Heart left ventricle (tissue), 16 donors: ENCODE results near the gene PPP1R14C. TPM values are rescaled to one million over a fixed set of nuclear protein-coding genes. Genes with fewer than 3 reads are reported as not detected.
A peak's percentile ranks its signal among the peaks of the same experiment; 100 is the strongest.

Source experiments
- ATAC-seq, 4 donors: fragments of 200-7000 bp; cut with Tn5 transposase; one replicate each; pipeline ENCODE4 v1.9.1; 2020 to 2022; ENCODE audit warnings: moderate library complexity in 4 of 4, mild to moderate bottlenecking in 3 of 4, moderate number of reproducible peaks in 1 of 4
- DNase-seq, 5 donors: peaks; one replicate each; pipeline ENCODE4 v3.0.0-alpha.2; 2020
- H3K27ac ChIP-seq, 12 donors: fragments of 200-600 bp; sonication (generic) in 4 of 12; one replicate each; pipeline versions ENCODE4 v1.5.0 to v1.8.0; 2016 to 2022; ENCODE audit warnings: mild to moderate bottlenecking in 2 of 12
- H3K27me3 ChIP-seq, 9 donors: fragments of 200-600 bp; sonication (generic) in 2 of 9; one replicate each; pipeline versions ENCODE4 v1.5.1 to v1.8.0; 2016 to 2022; ENCODE audit warnings: mild to moderate bottlenecking in 3 of 9
- H3K36me3 ChIP-seq, 9 donors: fragments of 200-600 bp; sonication (generic) in 2 of 9; one replicate each; pipeline versions ENCODE4 v1.5.0 to v1.8.0; 2018 to 2022; ENCODE audit warnings: mild to moderate bottlenecking in 2 of 9
- H3K4me1 ChIP-seq, 12 donors: fragments of 200-600 bp; sonication (generic) in 4 of 12; one replicate each; pipeline versions ENCODE4 v1.5.0 to v1.8.0; 2016 to 2022; ENCODE audit warnings: mild to moderate bottlenecking in 3 of 12
- H3K4me3 ChIP-seq, 12 donors: fragments of 200-600 bp; sonication (generic) in 4 of 12; one replicate each; pipeline versions ENCODE4 v1.5.0 to v1.8.0; 2017 to 2022; ENCODE audit warnings: mild to moderate bottlenecking in 9 of 12, moderate library complexity in 4 of 12
- H3K9me3 ChIP-seq, 12 donors: fragments of 200-600 bp; sonication (generic) in 4 of 12; one replicate each; pipeline versions ENCODE4 v1.5.0 to v1.8.0; 2016 to 2022; ENCODE audit warnings: mild to moderate bottlenecking in 1 of 12
- POLR2A ChIP-seq, 2 donors: fragments of 450-650 bp; IDR thresholded peaks; one replicate each; pipeline ENCODE4 v1.6.1; 2017; ENCODE audit warnings: antibody characterized with exemption in 2 of 2, mild to moderate bottlenecking in 2 of 2, moderate library complexity in 2 of 2
- WGBS, 4 donors: extraction: QIAGEN DNeasy Blood & Tissue Kit in 2 of 4; methylation state at CpG; one replicate each; pipeline versions ENCODE4 v1.1.5 to v1.1.7; 2013 to 2018; 5-methylcytosine and 5-hydroxymethylcytosine counted together
- intact Hi-C, 10 donors: fragments of 100-400 bp; cut with DNase I; formaldehyde crosslinking; loops; one replicate each; pipeline versions ENCODE4 v1.11.1 to v1.14.2; 2022
- polyA plus RNA-seq, 2 donors: library from polyadenylated mRNA; stranded (reverse); fragments of 200-250 nt; gene quantifications; one replicate each; pipeline ENCODE4 v1.2.3, GENCODE V29; 2013
- total RNA-seq, 9 donors: library from RNA; depleted of rRNA in 2 of 9; stranded (reverse); fragments of >200 nt in 2 of 9; fragmentation: NEBNext Ultra II Directional in 3 of 9; extraction: Animal tissue kit (Norgen Biotek cat#: 25700) in 3 of 9; gene quantifications; one replicate each; pipeline versions ENCODE4 v1.1.0 to v1.2.4, GENCODE V29; 2016 to 2023
- TF ChIP-seq, protein P1 (sequence below), 12 donors: fragments of 200-600 bp; sonication (generic) in 4 of 12; IDR thresholded peaks; one replicate each; pipeline versions ENCODE4 v1.5.0 to v1.8.0; 2018 to 2022; ENCODE audit warnings: antibody characterized with exemption in 12 of 12, mild to moderate bottlenecking in 5 of 12
- donor health status: ischemic (EF 13 %, LVEDD 7.1; RV severe dilation, severe dysfunction).
- donor health status: healthy with polysubstance abuse.
- donor health status: DM: no; HTN: yes; CAD: no.
- donor health status: DM: no; HTN: no; CAD: no.
- donor health status: ischemic (EF 25% LVEDD 6.9; RV normal size, moderate dysfunction).
- donor health status: ischemic (EF 25% LVEDD 5.7; RV mildly dilated, moderate dysfunction).
- donor health status: healthy.
- donor health status: DM: yes; HTN: yes; CAD: no.
- donor health status: ischemic (EF 35%, LVEDD 5.7; RV mildly dilated, moderate dysfunction).
- donor health status: nonischemic (EF 11% LVEDD 7.7; RV severe dilation, severe dysfunction).
- donor health status: DM: yes; HTN: yes; CAD: no.
- donor health status: PGD.
- donor health status: ischemic (EF 29% LVEDD 5.4; RV normal size, mild dysfunction).
- donor health status: nonischemic (EF 23%, LVEDD 6.1; RV moderate dilation, normal function).

Gene PPP1R14C
- total and polyA plus RNA-seq, 11 donors: 41.1 to 143 (median 75.7) TPM

DNA sequence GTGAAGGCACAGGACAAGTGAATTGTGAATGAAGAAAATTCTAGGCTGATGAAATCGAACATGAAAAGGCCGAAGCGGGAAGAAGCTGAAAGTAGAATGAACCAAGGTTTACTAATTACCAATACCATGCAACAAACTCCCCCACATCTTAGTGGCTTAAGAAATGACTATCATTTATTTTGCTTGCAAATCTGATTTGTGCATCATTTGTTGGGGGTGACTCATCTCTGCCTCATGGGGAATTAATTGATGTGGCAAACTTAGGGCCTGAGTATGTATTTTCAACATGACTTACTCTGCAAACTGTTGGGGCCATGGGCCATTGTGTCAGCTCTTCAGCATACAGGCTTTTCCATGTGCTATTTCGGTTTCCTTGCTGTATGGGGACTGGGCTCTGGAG, 26.8 kb downstream of the PPP1R14C start:
- TF ChIP-seq, protein P1, sequence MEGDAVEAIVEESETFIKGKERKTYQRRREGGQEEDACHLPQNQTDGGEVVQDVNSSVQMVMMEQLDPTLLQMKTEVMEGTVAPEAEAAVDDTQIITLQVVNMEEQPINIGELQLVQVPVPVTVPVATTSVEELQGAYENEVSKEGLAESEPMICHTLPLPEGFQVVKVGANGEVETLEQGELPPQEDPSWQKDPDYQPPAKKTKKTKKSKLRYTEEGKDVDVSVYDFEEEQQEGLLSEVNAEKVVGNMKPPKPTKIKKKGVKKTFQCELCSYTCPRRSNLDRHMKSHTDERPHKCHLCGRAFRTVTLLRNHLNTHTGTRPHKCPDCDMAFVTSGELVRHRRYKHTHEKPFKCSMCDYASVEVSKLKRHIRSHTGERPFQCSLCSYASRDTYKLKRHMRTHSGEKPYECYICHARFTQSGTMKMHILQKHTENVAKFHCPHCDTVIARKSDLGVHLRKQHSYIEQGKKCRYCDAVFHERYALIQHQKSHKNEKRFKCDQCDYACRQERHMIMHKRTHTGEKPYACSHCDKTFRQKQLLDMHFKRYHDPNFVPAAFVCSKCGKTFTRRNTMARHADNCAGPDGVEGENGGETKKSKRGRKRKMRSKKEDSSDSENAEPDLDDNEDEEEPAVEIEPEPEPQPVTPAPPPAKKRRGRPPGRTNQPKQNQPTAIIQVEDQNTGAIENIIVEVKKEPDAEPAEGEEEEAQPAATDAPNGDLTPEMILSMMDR (IDR thresholded peaks at IDR 0.05): no peak
- TF ChIP-seq POLR2A (IDR thresholded peaks at IDR 0.05): no peak
- H3K27ac ChIP-seq: no peak overlapping the region
- peaks cover 0 to 21% (median 0%) of the 10 kb centered on the region in 12 donors for H3K4me1 ChIP-seq
- no peak for DNase-seq
- H3K9me3 ChIP-seq: no peaks in the 10 kb centered on the region
- 74 to 95% (median 78%) methylated on average over 4 of the region's 4 CpGs for WGBS, 4 donors
- intact Hi-C loops: no loop called here
- no peak for ATAC-seq
- no peak overlapping the region for H3K4me3 ChIP-seq
- H3K27me3 ChIP-seq: no peaks in the 10 kb centered on the region
- no peaks in the 10 kb centered on the region for H3K36me3 ChIP-seq

DNA sequence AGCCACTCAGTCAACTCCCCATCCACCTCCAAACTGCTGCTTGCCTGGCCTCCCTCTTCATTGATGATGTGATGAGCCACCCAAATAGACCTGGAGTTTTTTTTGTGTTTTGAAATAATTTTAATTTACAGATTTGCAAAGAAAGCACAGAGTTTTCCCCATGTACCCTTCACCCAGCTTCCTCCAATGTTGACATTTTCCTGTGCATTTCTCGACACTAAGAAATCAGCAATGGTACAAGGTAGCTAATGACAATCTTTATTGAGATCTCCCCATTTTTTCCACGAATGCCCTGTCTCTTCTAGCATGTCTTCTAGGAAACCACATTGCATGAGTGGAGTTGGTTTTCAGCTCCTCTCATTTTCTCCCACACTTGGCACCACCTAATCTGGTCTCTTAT, 30.1 kb downstream of the PPP1R14C start:
- H3K4me1 ChIP-seq: peaks cover 0 to 36% (median 10%) of the 10 kb centered on the region in 12 donors
- TF ChIP-seq, protein P1 (IDR thresholded peaks at IDR 0.05): no peak
- peak overlapping the region in 4 of 12 donors; percentile 17 to 48 (median 34) for H3K27ac ChIP-seq
- DNase-seq (no peak), ATAC-seq (no peak)
- intact Hi-C loops: no loop called here
- no peak overlapping the region for H3K4me3 ChIP-seq
- H3K27me3 ChIP-seq: no peaks in the 10 kb centered on the region
- no peaks in the 10 kb centered on the region for H3K9me3 ChIP-seq
- H3K36me3 ChIP-seq: no peaks in the 10 kb centered on the region
- WGBS, 4 donors: 64 to 79% (median 73%) methylated on average over 2 of the region's 2 CpGs

DNA sequence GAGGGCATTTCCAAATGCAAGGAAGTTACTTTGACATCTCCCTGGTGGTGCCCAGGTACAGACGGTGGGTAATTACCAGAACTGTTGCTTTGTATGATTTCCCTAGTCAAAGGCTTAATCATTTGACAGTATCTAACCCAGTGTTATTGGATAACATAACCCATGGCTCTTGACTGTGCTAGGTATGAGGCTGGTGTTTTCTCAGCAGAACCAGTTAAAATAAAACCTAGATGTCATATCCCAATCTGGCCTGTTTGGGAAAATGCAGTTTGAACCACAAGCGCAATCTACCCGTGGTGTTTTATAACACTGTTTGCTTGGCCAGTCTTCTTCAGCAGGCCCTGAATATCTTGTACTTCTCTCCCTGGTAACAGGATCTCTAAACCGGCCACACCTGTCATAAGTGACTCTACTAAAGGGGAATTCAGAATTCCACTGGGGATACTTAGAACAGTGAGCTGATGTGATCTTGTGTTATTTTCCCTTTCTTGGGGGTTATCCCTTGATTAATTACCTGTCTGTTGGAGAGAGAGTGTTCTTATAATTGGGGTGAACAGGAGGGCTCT, 32.8 kb downstream of the PPP1R14C start:
- TF ChIP-seq, protein P1 (IDR thresholded peaks at IDR 0.05): no peak
- TF ChIP-seq POLR2A (IDR thresholded peaks at IDR 0.05): no peak
- Histone ChIP-seq H3K27ac (peak overlapping the region; percentile 72 to 99 (median 90)), H3K27me3 (no peaks in the 10 kb centered on the region), H3K9me3 (no peaks in the 10 kb centered on the region), H3K36me3 (no peaks in the 10 kb centered on the region), H3K4me3 (peak overlapping the region in 1 of 12 donors; percentile 9), H3K4me1 (peaks cover 0 to 51% (median 16%) of the 10 kb centered on the region in 12 donors)
- ATAC-seq (no peak), DNase-seq (no peak)
- WGBS, 4 donors: 56 to 74% (median 65%) methylated on average over 4 of the region's 4 CpGs
- intact Hi-C loops: loop anchor here in 2 of 10 donors (1.0 to 5.0 kb wide), 2 partner anchors 33 to 145 kb away; partner anchors contain the start of gene PPP1R14C (in 2 of the 2)

GRCh38 chr6:150176152-150176551, 33.3 kb downstream of the PPP1R14C start:
- Histone ChIP-seq H3K4me3 (peak overlapping the region in 3 of 12 donors; percentile 9 to 22 (median 19)), H3K9me3 (no peaks in the 10 kb centered on the region), H3K27me3 (no peaks in the 10 kb centered on the region), H3K27ac (peak overlapping the region; percentile 72 to 99 (median 90)), H3K36me3 (no peaks in the 10 kb centered on the region), H3K4me1 (peaks cover 0 to 55% (median 16%) of the 10 kb centered on the region in 12 donors)
- intact Hi-C loops: loop anchor here in 2 of 10 donors (1.0 to 5.0 kb wide), 2 partner anchors 34 to 144 kb away; partner anchors contain the start of gene PPP1R14C (in 2 of the 2)
- 24 to 42% (median 33%) methylated on average over 7 to 8 of the region's 8 CpGs for WGBS, 4 donors
- DNase-seq (peak; percentile 59 to 88 (median 64)), ATAC-seq (peak; percentile 45 to 67 (median 58))
- TF ChIP-seq, protein P1 (IDR thresholded peaks at IDR 0.05): no peak
- no peak for TF ChIP-seq POLR2A (IDR thresholded peaks at IDR 0.05)
